Mononuclear cell (primary cell): ENCODE data around the gene CAMSAP1. TPM values are rescaled to one million over a fixed set of nuclear protein-coding genes. Genes with fewer than 3 reads are reported as not detected.
"Not testable (repeated sequence)": the region's sequence is repeated elsewhere in the genome, so short reads cannot be mapped to it uniquely, and the experiment has no call there.

Experiments
- H3K27me3 ChIP-seq: 2 replicates; pipeline ENCODE4 v1.6.0; 2011; ENCODE audit warnings: low read length, control low read depth; ENCODE audit not compliant: insufficient read depth
- H3K4me1 ChIP-seq: 2 replicates; pipeline ENCODE4 v1.5.1; 2011; ENCODE audit warnings: mild to moderate bottlenecking, low read length, control low read depth; ENCODE audit not compliant: insufficient read depth
- H3K4me3 ChIP-seq: 2 replicates; pipeline ENCODE4 v1.5.1; 2011; ENCODE audit warnings: mild to moderate bottlenecking, low read length, moderate library complexity
- H3K9me3 ChIP-seq: 2 replicates; pipeline ENCODE4 v1.5.1; 2011; ENCODE audit warnings: low read depth, mild to moderate bottlenecking, control low read depth, low read length
- total RNA-seq: library from RNA; depleted of rRNA; stranded (reverse); fragments of >200 nt; gene quantifications from one replicate; pipeline ENCODE4 v1.2.3, GENCODE V29; 2012

The CAMSAP1 gene
- total RNA-seq, 1 donor: 17.2 TPM

GRCh38 chr9:135947105-135947504 lies 39.8 kb upstream of the CAMSAP1 start:
- not testable (repeated sequence) for H3K4me1 ChIP-seq, H3K4me3 ChIP-seq, H3K27me3 ChIP-seq, H3K9me3 ChIP-seq

GRCh38 chr9:135946392-135946994 lies 39.1 kb upstream of the CAMSAP1 start:
- H3K27me3 ChIP-seq: no peaks in the 10 kb centered on the region
- no peaks in the 10 kb centered on the region for H3K9me3 ChIP-seq
- H3K4me3 ChIP-seq: no peak overlapping the region
- H3K4me1 ChIP-seq: no peaks in the 10 kb centered on the region

GRCh38 chr9:135945969-135946368 lies 38.6 kb upstream of the CAMSAP1 start:
- H3K4me3 ChIP-seq: no peak overlapping the region
- no peaks in the 10 kb centered on the region for H3K9me3 ChIP-seq
- no peaks in the 10 kb centered on the region for H3K27me3 ChIP-seq
- no peaks in the 10 kb centered on the region for H3K4me1 ChIP-seq

- no peaks in the 10 kb centered on the region for H3K27me3 ChIP-seq
- H3K9me3 ChIP-seq: no peaks in the 10 kb centered on the region
- no peak overlapping the region for H3K4me3 ChIP-seq
- H3K4me1 ChIP-seq: no peaks in the 10 kb centered on the region
Measured at GRCh38 chr9:135944444-135945252, 37.3 kb upstream of the CAMSAP1 start.

- H3K4me3 ChIP-seq, H3K4me1 ChIP-seq: not testable (repeated sequence)
Measured at GRCh38 chr9:135943604-135944003, 36.3 kb upstream of the CAMSAP1 start.

GRCh38 chr9:135941288-135941995 lies 34.1 kb upstream of the CAMSAP1 start:
- no peaks in the 10 kb centered on the region for H3K9me3 ChIP-seq
- H3K27me3 ChIP-seq: no peaks in the 10 kb centered on the region
- no peak overlapping the region for H3K4me3 ChIP-seq
- no peaks in the 10 kb centered on the region for H3K4me1 ChIP-seq

More at GRCh38 chr9:135943604-135944003, 36.3 kb upstream of the CAMSAP1 start:
- not testable (repeated sequence) for H3K27me3 ChIP-seq, H3K9me3 ChIP-seq

- H3K4me3 ChIP-seq: no peak overlapping the region
- no peaks in the 10 kb centered on the region for H3K4me1 ChIP-seq
- H3K27me3 ChIP-seq: no peaks in the 10 kb centered on the region
- H3K9me3 ChIP-seq: no peaks in the 10 kb centered on the region
Measured at GRCh38 chr9:135939351-135940265, 32.3 kb upstream of the CAMSAP1 start.

- Histone ChIP-seq H3K4me3 (no peak overlapping the region), H3K4me1 (no peaks in the 10 kb centered on the region), H3K9me3 (no peaks in the 10 kb centered on the region), H3K27me3 (no peaks in the 10 kb centered on the region)
Measured at GRCh38 chr9:135937521-135938489, 30.5 kb upstream of the CAMSAP1 start.

GRCh38 chr9:135933114-135933513 lies 25.8 kb upstream of the CAMSAP1 start:
- Histone ChIP-seq H3K27me3 (no peaks in the 10 kb centered on the region), H3K4me1 (no peaks in the 10 kb centered on the region), H3K9me3 (no peaks in the 10 kb centered on the region), H3K4me3 (no peak overlapping the region)

- Histone ChIP-seq H3K9me3 (no peaks in the 10 kb centered on the region), H3K27me3 (no peaks in the 10 kb centered on the region), H3K4me3 (no peak overlapping the region), H3K4me1 (no peaks in the 10 kb centered on the region)
Measured at GRCh38 chr9:135932656-135933055, 25.3 kb upstream of the CAMSAP1 start.

GRCh38 chr9:135931349-135931820 lies 24.0 kb upstream of the CAMSAP1 start:
- Histone ChIP-seq H3K4me1 (peaks cover 9% of the 10 kb centered on the region), H3K4me3 (no peak overlapping the region), H3K27me3 (no peaks in the 10 kb centered on the region), H3K9me3 (no peaks in the 10 kb centered on the region)

- H3K4me1 ChIP-seq: peaks cover 10% of the 10 kb centered on the region
- H3K27me3 ChIP-seq: no peaks in the 10 kb centered on the region
- H3K9me3 ChIP-seq: no peaks in the 10 kb centered on the region
- H3K4me3 ChIP-seq: no peak overlapping the region
Measured at GRCh38 chr9:135930446-135931345, 23.4 kb upstream of the CAMSAP1 start.
